AG04450 (cell line): ENCODE measurements around the gene SMCO3. TPM values are rescaled to one million over a fixed set of nuclear protein-coding genes. Genes with fewer than 3 reads are reported as not detected.

Source experiments
- CTCF ChIA-PET: fragments of 300-600, 350-600 bp; formaldehyde crosslinking; extraction: SDS; loops from one replicate; lab custom pipeline; 2022; ENCODE audit warnings: antibody characterized with exemption, inconsistent platforms; lab: Charles Lee
- POLR2A ChIA-PET: fragments of 350-600 bp; formaldehyde crosslinking; extraction: SDS; loops from one replicate; lab custom pipeline; 2021; ENCODE audit warnings: antibody characterized with exemption, inconsistent platforms; lab: Yijun Ruan, JAX
- DNase-seq: peaks from one replicate; pipeline ENCODE4 v3.0.0-alpha.2; 2011; ENCODE audit warnings: low read depth, low spot score
- H3K27ac ChIP-seq: one replicate; pipeline ENCODE4 v1.5.1; 2012; ENCODE audit warnings: low read depth, low read length, control low read depth
- H3K27me3 ChIP-seq: one replicate; pipeline ENCODE4 v1.6.0; 2012; ENCODE audit warnings: low read length; ENCODE audit not compliant: control insufficient read depth, insufficient read depth
- H3K4me3 ChIP-seq: 2 replicates; pipeline ENCODE4 v1.5.1; 2011; ENCODE audit warnings: mild to moderate bottlenecking, low read depth, low read length, control low read depth
- H3K9me3 ChIP-seq: 2 replicates; pipeline ENCODE4 v1.5.1; 2012; ENCODE audit warnings: low read length; ENCODE audit not compliant: control insufficient read depth, insufficient read depth
- polyA minus RNA-seq: library from RNA; depleted of rRNA, polyadenylated mRNA; stranded (reverse); fragments of >200 nt; gene quantifications from 2 replicates; pipeline ENCODE4 v1.2.3, GENCODE V29; 2011; rRNA and poly(A)+ RNA removed
- polyA plus RNA-seq: library from polyadenylated mRNA; depleted of rRNA; stranded (reverse); fragments of >200 nt; gene quantifications from 2 replicates; pipeline ENCODE4 v1.2.3, GENCODE V29; 2011; rRNA removed
- TF ChIP-seq, protein P1 (sequence below): IDR thresholded peaks from 2 replicates; pipeline ENCODE4 v1.5.1; 2011; ENCODE audit warnings: low read depth, low read length, control low read depth, inconsistent platforms

The SMCO3 gene
- polyA plus RNA-seq (0.05 TPM in 1 of 2 replicates, not detected in the other), polyA minus RNA-seq (not detected in 2 replicates)

GRCh38 chr12:14814014-14814413 lies at the start of gene SMCO3:
TSS of gene SMCO3 (minus strand) at chr12:14814182. CDS start at chr12:14806680, 7,502 bp downstream.
- H3K27ac ChIP-seq, result no peak within 1 kb of the TSS
- TF ChIP-seq, protein P1, sequence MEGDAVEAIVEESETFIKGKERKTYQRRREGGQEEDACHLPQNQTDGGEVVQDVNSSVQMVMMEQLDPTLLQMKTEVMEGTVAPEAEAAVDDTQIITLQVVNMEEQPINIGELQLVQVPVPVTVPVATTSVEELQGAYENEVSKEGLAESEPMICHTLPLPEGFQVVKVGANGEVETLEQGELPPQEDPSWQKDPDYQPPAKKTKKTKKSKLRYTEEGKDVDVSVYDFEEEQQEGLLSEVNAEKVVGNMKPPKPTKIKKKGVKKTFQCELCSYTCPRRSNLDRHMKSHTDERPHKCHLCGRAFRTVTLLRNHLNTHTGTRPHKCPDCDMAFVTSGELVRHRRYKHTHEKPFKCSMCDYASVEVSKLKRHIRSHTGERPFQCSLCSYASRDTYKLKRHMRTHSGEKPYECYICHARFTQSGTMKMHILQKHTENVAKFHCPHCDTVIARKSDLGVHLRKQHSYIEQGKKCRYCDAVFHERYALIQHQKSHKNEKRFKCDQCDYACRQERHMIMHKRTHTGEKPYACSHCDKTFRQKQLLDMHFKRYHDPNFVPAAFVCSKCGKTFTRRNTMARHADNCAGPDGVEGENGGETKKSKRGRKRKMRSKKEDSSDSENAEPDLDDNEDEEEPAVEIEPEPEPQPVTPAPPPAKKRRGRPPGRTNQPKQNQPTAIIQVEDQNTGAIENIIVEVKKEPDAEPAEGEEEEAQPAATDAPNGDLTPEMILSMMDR, result no peak
- ChIA-PET CTCF (interaction anchor here (1.0 kb wide), 1 partner anchor 181 kb away, joined by 3 read pairs; no protein-coding TSS in a partner anchor), POLR2A (no interaction called here)
- H3K4me3 ChIP-seq, result no peak within 1 kb of the TSS
- H3K27me3 ChIP-seq, result no peaks in the 10 kb centered on the region
- DNase-seq, result no peak
- H3K9me3 ChIP-seq, result no peaks in the 10 kb centered on the region

DNA sequence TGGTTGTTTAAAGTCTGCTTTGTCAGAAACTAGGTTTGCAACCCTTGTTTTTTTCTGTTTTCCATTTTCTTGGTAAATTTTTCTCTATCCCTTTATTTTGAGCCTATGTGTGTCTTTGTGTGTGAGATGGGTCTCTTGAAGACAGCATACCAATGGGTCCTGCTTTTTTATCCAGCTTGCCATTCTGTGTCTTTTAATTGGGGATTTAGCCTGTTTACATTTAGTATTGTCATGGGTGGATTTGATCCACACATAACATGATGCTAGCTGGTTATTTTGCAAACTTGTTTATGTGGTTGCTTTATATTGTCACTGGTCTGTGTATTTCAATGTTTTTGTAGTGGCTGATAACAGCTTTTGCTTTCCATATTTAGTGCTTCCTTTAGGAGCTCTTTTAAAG lies 46.5 kb upstream of the SMCO3 start:
- POLR2A ChIA-PET, result no interaction called here
- CTCF ChIA-PET, result interaction anchor here (0.6 kb wide), 1 partner anchor 14 kb away, joined by 3 read pairs; no protein-coding TSS in a partner anchor
- H3K4me3 ChIP-seq, result no peak overlapping the region
- no peak for DNase-seq
- no peak overlapping the region for H3K27ac ChIP-seq
- H3K27me3 ChIP-seq, result no peaks in the 10 kb centered on the region
- TF ChIP-seq, protein P1, result no peak
- H3K9me3 ChIP-seq, result peaks cover 4% of the 10 kb centered on the region; the same call in 1 of the 2 replicates

GRCh38 chr12:14858513-14858912 lies 44.5 kb upstream of the SMCO3 start:
- TF ChIP-seq, protein P1, result no peak
- no peak overlapping the region for H3K27ac ChIP-seq
- DNase-seq, result no peak
- H3K27me3 ChIP-seq, result no peaks in the 10 kb centered on the region
- ChIA-PET POLR2A (no interaction called here), CTCF (no interaction called here)
- H3K4me3 ChIP-seq, result no peak overlapping the region
- H3K9me3 ChIP-seq, result peaks cover 4% of the 10 kb centered on the region; the same call in 1 of the 2 replicates

GRCh38 chr12:14854586-14855183 lies 40.7 kb upstream of the SMCO3 start:
- ChIA-PET POLR2A (no interaction called here), CTCF (interaction anchor here (1.6 kb wide), 1 partner anchor 9 kb away, joined by 4 read pairs; no protein-coding TSS in a partner anchor)
- Histone ChIP-seq H3K4me3 (no peak overlapping the region), H3K27me3 (no peaks in the 10 kb centered on the region), H3K27ac (no peak overlapping the region), H3K9me3 (no peaks in the 10 kb centered on the region)
- TF ChIP-seq, protein P1, result no peak
- no peak for DNase-seq

DNA sequence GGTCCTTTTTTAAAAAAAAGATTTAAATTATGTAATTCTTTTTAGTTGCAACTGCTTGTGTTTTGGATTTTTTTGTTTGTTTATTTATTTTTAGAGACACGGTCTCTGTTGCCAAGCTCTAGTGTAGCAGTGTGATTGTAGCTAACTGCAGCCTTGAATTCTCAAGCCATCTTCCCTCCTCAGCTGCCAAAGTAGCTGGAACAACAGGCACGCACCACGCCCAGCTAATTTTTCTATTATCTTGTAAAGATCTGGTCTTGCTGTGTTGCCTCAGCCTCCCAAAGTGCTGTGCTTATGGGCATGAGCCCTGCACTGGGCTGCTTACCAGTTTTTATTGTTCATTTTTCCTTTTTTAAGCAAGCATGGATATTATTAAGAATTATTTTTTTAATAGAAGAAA lies 40.0 kb upstream of the SMCO3 start:
- DNase-seq, result no peak
- Histone ChIP-seq H3K4me3 (no peak overlapping the region), H3K9me3 (no peaks in the 10 kb centered on the region), H3K27me3 (no peaks in the 10 kb centered on the region), H3K27ac (no peak overlapping the region)
- ChIA-PET POLR2A (no interaction called here), CTCF (interaction anchor here (1.2 kb wide), 1 partner anchor 143 kb away, joined by 3 read pairs; no protein-coding TSS in a partner anchor)
- TF ChIP-seq, protein P1, result no peak
